Measurements from ENCODE around the gene RNF11.

The RNF11 gene

DNA sequence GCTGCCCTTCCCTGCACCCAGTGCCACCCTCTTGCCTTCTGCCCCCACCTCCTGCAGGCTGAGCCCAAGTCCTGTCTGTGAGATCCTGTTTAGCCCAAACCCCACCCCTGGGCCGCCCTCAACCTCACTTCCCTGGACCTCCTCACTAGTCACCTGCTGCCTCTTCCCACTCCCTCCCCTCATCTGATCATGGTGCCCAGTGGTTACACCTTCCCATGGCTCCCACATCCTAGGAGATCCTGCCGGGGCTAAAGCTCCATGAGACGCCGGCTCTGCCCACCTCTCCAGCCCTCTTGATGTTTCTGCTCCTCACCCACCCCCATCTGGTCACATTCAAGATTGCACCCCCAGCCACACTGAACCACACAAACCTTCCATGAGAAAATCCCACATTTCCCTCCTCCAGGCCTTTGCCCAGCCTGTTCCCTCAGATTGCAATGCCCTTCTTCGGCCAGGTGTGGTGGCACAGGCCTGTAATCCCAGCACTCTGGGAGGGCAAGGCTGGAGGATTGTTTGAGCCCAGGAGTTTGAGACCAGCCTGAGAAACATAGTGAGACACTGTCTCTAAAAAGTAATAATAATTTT lies 77.3 kb downstream of the RNF11 start:
- Histone ChIP-seq H3K4me3 (no peak overlapping the region), H3K27ac (no peak overlapping the region), H3K9ac (ENCODE audit: insufficient read length) (no peak overlapping the region), H3K9me3 (ENCODE audit: low read depth, low read length) (no peaks in the 10 kb centered on the region), H3K36me3 (ENCODE audit: insufficient read depth, low read length) (no peaks in the 10 kb centered on the region)
- no peak for TF ChIP-seq EZH2 (IDR thresholded peaks at IDR 0.05)
- no peak for TF ChIP-seq FOXP2 (optimal IDR thresholded peaks at IDR 0.05; ENCODE audit: control extremely low read depth, extremely low read length, insufficient read depth)
- no peak for TF ChIP-seq POLR2AphosphoS5 (IDR thresholded peaks at IDR 0.05; ENCODE audit: borderline replicate concordance, low read depth, low read length)
- no peak for DNase-seq (ENCODE audit: low read depth, low spot score)

DNA sequence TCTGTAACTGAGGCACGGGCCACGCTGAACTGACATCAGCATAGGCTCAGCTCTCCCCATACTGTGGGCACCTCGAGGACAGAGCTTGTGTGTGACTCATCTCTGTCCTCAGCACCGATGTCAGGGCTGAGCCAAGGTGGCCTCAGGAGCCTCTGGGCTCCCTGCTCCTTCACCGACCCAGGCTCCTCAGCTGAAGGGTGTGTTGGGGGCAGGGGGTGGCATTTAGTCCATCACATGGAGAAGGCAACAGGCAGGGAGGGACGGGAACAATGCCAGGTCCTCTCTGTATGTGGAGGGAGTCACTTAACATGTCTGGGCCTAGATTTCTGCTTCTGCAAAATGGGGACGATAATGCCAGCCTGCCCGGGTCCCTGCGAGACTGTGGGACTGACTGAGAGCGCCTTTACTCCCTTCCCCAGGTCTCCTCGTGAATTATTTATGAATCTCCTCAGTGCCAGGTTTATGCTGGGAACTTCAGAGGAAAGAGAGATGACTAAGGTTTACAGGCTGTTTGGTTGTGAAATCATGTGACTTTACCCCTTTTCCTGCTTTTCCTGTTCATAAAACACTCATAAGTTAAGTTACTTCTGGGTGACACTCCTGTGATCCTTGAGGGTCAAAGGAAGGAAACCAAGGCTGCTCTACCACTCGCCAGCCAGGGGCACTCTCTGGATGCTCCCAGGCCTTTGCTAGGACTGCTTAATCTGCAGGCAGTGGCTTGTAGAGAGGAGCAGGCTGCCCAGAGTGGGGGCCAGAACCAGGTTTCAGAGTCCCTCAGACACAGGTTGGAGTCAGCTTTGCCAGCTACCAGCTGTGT lies 78.1 kb downstream of the RNF11 start:
- no peaks in the 10 kb centered on the region for H3K9me3 ChIP-seq (ENCODE audit: low read depth, low read length)
- no peak for TF ChIP-seq EZH2 (IDR thresholded peaks at IDR 0.05)
- TF ChIP-seq POLR2AphosphoS5 (IDR thresholded peaks at IDR 0.05; ENCODE audit: borderline replicate concordance, low read depth, low read length), result no peak
- no peak for TF ChIP-seq FOXP2 (optimal IDR thresholded peaks at IDR 0.05; ENCODE audit: control extremely low read depth, extremely low read length, insufficient read depth)
- H3K9ac ChIP-seq (ENCODE audit: insufficient read length), result no peak overlapping the region
- DNase-seq (ENCODE audit: low read depth, low spot score), result peak; percentile 35
- H3K36me3 ChIP-seq (ENCODE audit: insufficient read depth, low read length), result no peaks in the 10 kb centered on the region
- H3K27ac ChIP-seq, result peak overlapping the region; percentile 23; the same call in 1 of the 2 replicates
- H3K4me3 ChIP-seq, result no peak overlapping the region

DNA sequence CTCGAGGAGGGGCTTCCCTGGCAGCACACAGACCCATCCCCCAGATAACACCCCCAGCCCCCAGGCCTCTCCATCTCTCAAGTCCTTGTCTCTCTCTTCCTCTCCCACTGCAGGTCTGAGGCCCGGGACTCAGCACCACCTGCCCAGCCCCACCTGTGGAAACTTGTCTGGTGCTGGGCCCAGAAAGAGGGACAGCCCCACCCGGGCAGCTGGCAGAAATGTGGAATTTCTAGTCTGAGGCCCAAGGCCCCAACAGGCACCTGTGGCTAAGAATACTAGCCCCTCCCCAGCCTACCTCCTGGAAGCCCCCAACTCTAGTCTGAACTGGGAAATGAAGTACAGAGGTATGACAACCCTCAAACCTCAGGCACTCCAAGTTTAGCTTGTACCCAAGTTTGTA lies 78.9 kb downstream of the RNF11 start:
- H3K27ac ChIP-seq, result no peak overlapping the region
- no peaks in the 10 kb centered on the region for H3K36me3 ChIP-seq (ENCODE audit: insufficient read depth, low read length)
- no peak for DNase-seq (ENCODE audit: low read depth, low spot score)
- H3K4me3 ChIP-seq, result no peak overlapping the region
- no peaks in the 10 kb centered on the region for H3K9me3 ChIP-seq (ENCODE audit: low read depth, low read length)
- TF ChIP-seq POLR2AphosphoS5 (IDR thresholded peaks at IDR 0.05; ENCODE audit: borderline replicate concordance, low read depth, low read length), result no peak
- TF ChIP-seq EZH2 (IDR thresholded peaks at IDR 0.05), result no peak
- TF ChIP-seq FOXP2 (optimal IDR thresholded peaks at IDR 0.05; ENCODE audit: control extremely low read depth, extremely low read length, insufficient read depth), result no peak
- H3K9ac ChIP-seq (ENCODE audit: insufficient read length), result no peak overlapping the region

DNA sequence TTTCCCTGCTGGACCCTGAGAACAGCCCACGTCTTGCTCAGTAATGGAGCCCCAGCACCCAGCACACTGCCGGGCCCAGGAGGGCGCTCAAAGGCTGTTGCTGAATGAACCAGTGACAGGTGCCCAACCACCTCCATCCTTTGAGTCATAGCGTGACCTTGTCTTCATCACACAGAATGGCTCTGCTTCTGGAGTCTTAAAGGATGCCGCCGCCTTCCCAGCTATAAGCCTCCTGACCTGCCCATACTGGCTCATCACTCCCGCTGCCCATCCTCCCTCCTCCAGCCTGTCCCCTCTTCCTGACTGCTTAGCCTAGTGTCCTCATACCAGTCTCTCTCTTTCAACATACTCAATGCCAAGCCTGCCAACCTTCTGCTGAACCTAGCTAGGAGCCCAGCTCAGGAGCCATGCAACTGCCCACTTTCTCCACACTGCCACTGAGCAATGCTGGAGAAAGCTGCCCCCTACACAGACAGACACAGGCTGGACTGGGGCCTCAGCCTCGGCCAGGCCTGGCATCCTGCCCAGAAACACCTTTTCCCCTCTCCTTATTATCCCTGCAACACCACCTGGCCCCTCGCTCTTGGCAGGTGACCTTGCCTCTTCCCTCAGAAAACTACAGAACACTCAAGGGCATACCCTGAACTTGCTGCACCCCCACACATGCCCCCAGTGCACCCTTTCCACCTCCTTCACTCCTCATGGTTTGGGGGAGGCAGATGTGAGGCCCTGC lies 80.2 kb downstream of the RNF11 start:
- TF ChIP-seq FOXP2 (optimal IDR thresholded peaks at IDR 0.05; ENCODE audit: control extremely low read depth, extremely low read length, insufficient read depth) (no peak), EZH2 (IDR thresholded peaks at IDR 0.05) (no peak), POLR2AphosphoS5 (IDR thresholded peaks at IDR 0.05; ENCODE audit: borderline replicate concordance, low read depth, low read length) (no peak)
- Histone ChIP-seq H3K9ac (ENCODE audit: insufficient read length) (no peak overlapping the region), H3K4me3 (no peak overlapping the region), H3K36me3 (ENCODE audit: insufficient read depth, low read length) (no peaks in the 10 kb centered on the region), H3K27ac (no peak overlapping the region), H3K9me3 (ENCODE audit: low read depth, low read length) (no peaks in the 10 kb centered on the region)
- DNase-seq (ENCODE audit: low read depth, low spot score), result no peak

DNA sequence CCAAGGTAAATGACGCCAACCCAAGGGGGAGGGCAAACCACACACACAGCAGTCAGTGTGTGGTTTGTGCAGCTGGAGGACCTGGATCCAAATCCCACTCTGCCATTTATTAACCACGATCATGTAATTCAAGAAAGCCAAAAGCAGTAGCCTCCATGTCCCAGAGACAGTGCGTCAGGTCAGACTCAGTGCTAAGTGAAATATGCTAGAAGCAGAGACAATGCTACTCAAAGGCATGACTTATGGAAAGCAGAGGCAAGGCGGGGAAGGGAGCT lies 80.7 kb downstream of the RNF11 start:
- H3K9ac ChIP-seq (ENCODE audit: insufficient read length), result no peak overlapping the region

DNA sequence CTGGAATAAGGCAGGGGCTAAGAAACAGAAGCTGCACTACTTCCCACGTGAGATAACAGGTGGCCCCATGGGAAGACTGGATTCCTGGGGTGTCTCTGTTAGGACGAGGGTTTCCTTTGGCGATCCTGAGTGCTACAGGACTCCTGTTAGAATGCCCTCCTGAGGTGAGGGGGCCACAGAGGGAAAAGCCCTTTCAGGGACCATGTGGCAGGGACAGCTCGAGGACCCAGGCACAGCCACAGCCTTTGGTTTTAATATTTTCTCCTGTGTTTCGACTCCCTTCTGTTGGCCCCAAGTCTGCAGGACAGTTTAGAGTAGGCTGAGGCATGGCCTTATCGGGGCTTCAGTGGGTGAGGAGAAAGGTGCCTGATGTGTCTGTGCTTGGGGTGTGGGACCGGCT lies 81.7 kb downstream of the RNF11 start:
- TF ChIP-seq EZH2 (IDR thresholded peaks at IDR 0.05), result no peak
- no peak for TF ChIP-seq POLR2AphosphoS5 (IDR thresholded peaks at IDR 0.05; ENCODE audit: borderline replicate concordance, low read depth, low read length)
- no peak for TF ChIP-seq FOXP2 (optimal IDR thresholded peaks at IDR 0.05; ENCODE audit: control extremely low read depth, extremely low read length, insufficient read depth)
- no peaks in the 10 kb centered on the region for H3K36me3 ChIP-seq (ENCODE audit: insufficient read depth, low read length)
- no peak overlapping the region for H3K27ac ChIP-seq
- DNase-seq (ENCODE audit: low read depth, low spot score), result no peak
- H3K4me3 ChIP-seq, result no peak overlapping the region
- no peaks in the 10 kb centered on the region for H3K9me3 ChIP-seq (ENCODE audit: low read depth, low read length)
- H3K9ac ChIP-seq (ENCODE audit: insufficient read length), result no peak overlapping the region

More for the DNA sequence above, 80.7 kb downstream of the RNF11 start:
- Histone ChIP-seq H3K4me3 (no peak overlapping the region), H3K9me3 (ENCODE audit: low read depth, low read length) (no peaks in the 10 kb centered on the region), H3K27ac (no peak overlapping the region), H3K36me3 (ENCODE audit: insufficient read depth, low read length) (no peaks in the 10 kb centered on the region)
- no peak for DNase-seq (ENCODE audit: low read depth, low spot score)
- no peak for TF ChIP-seq EZH2 (IDR thresholded peaks at IDR 0.05)
- TF ChIP-seq FOXP2 (optimal IDR thresholded peaks at IDR 0.05; ENCODE audit: control extremely low read depth, extremely low read length, insufficient read depth), result no peak
- no peak for TF ChIP-seq POLR2AphosphoS5 (IDR thresholded peaks at IDR 0.05; ENCODE audit: borderline replicate concordance, low read depth, low read length)

DNA sequence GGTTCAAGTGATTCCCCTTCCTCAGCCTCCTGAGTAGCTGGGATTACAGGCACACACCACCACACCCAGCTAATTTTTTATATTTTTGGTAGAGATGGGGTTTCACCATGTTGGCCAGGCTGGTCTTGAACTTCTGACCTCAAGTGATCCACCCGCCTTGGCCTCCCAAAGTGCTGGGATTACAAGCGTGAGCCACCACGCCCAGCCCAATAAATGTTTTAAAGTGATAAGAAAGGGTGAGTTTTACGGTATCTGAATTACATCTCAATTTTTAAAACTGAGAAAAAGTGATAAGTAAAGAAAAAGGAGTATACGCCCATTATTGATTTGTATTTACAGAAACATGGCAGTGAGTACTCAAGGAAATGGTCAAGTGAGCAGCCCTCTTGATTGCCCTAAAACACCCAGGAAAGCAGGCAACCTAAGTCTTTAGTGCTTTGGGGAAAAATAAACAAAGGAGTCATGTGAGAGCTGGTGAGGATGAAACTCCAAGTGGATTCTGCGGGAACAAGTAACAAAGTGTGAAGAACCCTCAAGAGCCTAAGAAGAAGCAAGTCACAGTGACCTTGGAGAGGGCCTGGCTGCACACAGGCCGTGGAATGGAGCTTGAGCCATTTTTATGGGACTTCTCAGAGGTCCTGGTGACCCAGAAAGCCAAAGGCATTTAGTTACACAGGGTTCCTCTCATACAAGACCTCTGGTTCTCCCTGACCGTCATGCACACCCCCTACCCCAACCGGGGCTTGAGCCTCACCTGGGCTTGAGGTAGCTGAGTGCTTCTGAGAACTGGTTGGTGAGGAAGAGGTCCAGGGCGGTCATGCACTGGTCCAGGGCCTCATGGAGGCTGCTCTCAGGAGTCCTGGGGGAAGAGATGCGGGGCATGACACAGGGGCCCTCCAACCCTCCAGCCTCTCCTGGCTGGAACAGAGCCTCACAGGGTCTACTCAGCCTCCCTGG lies 85.2 kb downstream of the RNF11 start:
- no peaks in the 10 kb centered on the region for H3K9me3 ChIP-seq (ENCODE audit: low read depth, low read length)
- no peak overlapping the region for H3K9ac ChIP-seq (ENCODE audit: insufficient read length)
- no peak overlapping the region for H3K4me3 ChIP-seq
- no peak for DNase-seq (ENCODE audit: low read depth, low spot score)
- no peak overlapping the region for H3K27ac ChIP-seq
- TF ChIP-seq FOXP2 (optimal IDR thresholded peaks at IDR 0.05; ENCODE audit: control extremely low read depth, extremely low read length, insufficient read depth), result no peak
- no peak for TF ChIP-seq POLR2AphosphoS5 (IDR thresholded peaks at IDR 0.05; ENCODE audit: borderline replicate concordance, low read depth, low read length)
- no peak for TF ChIP-seq EZH2 (IDR thresholded peaks at IDR 0.05)
- no peaks in the 10 kb centered on the region for H3K36me3 ChIP-seq (ENCODE audit: insufficient read depth, low read length)

Measured in SK-N-MC (cell line).